Ovary (tissue), 9 donors: Measurements from ENCODE around the gene ADGB. TPM values are rescaled to one million over a fixed set of nuclear protein-coding genes. Genes with fewer than 3 reads are reported as not detected.

Experiments
- DNase-seq, 5 donors: peaks; one replicate each; pipeline ENCODE4 v3.0.0-alpha.2; 2019 to 2020
- H3K27ac ChIP-seq, 2 donors: fragments of 200-600 bp; one replicate each; pipeline versions ENCODE4 v1.5.1 to v1.8.0; 2019 to 2022
- H3K27me3 ChIP-seq: fragments of 200-600 bp; one replicate; pipeline ENCODE4 v1.8.0; 2022
- H3K36me3 ChIP-seq: fragments of 200-600 bp; sonication (generic); one replicate; pipeline ENCODE4 v1.5.1; 2019
- H3K4me1 ChIP-seq: one replicate; pipeline ENCODE4 v1.8.1; 2013; ENCODE audit warnings: mild to moderate bottlenecking, moderate library complexity; ENCODE audit not compliant: insufficient read depth
- H3K4me3 ChIP-seq: fragments of 200-600 bp; sonication (generic); one replicate; pipeline ENCODE4 v1.5.1; 2017
- H3K9me3 ChIP-seq, 2 donors: fragments of 200-600 bp in 1 of 2; sonication (generic) in 1 of 2; one replicate each; pipeline versions ENCODE4 v1.5.1 to v1.8.1; 2013 to 2019; ENCODE audit warnings: mild to moderate bottlenecking in 1 of 2, moderate library complexity in 1 of 2
- CTCF ChIP-seq, 3 donors: fragments of 450-650 bp in 2 of 3; fragments of 200-600 bp in 1 of 3; IDR thresholded peaks; one replicate each; pipeline versions ENCODE4 v1.5.1 to v1.8.0; 2016 to 2022; ENCODE audit warnings: antibody characterized with exemption in 3 of 3, mild to moderate bottlenecking in 1 of 3
- EP300 ChIP-seq: sonication (generic); formaldehyde crosslinking; IDR thresholded peaks from one replicate; pipeline ENCODE4 v1.6.1; 2017; ENCODE audit warnings: antibody characterized with exemption
- POLR2A ChIP-seq: fragments of 450-650 bp; IDR thresholded peaks from one replicate; pipeline ENCODE4 v1.6.1; 2017; ENCODE audit warnings: antibody characterized with exemption, mild to moderate bottlenecking, moderate library complexity
- WGBS, 3 donors: extraction: QIAGEN DNeasy Blood & Tissue Kit in 1 of 3; methylation state at CpG; one replicate each; pipeline versions ENCODE4 v1.1.5 to v1.1.7; 2013 to 2017; 5-methylcytosine and 5-hydroxymethylcytosine counted together
- intact Hi-C, 4 donors: fragments of 100-400 bp; cut with DNase I; formaldehyde crosslinking; loops; one replicate each; pipeline versions ENCODE4 v1.11.0 to v1.15.1; 2022 to 2023
- polyA plus RNA-seq, 2 donors: library from polyadenylated mRNA; stranded (reverse); fragments of 200-250 nt in 1 of 2; fragments of 350-450 nt in 1 of 2; fragmentation: Illumina TruSeq in 1 of 2; extraction: RNeasy Lipid Tissue Mini Kit (QIAGEN cat#74804) in 1 of 2; gene quantifications; one replicate each; pipeline ENCODE4 v1.2.3, GENCODE V29; 2013 to 2014
- total RNA-seq, 7 donors: library from RNA; depleted of rRNA in 2 of 7; stranded (reverse); fragments of >200 nt in 2 of 7; fragmentation: NEBNext Ultra II Directional in 3 of 7; extraction: Animal tissue kit (Norgen Biotek cat#: 25700) in 3 of 7; gene quantifications; one replicate each; pipeline versions ENCODE4 v1.1.0 to v1.2.4, GENCODE V29; 2016 to 2023
- donor health status: DM: no; HTN: no; CAD: no; lungs with moderate emphysema.
- donor health status: DM: no; HTN: no; CAD: no.
- donor health status: Bipolar disorder and iron deficiency.
- donor health status: DM: yes; HTN: yes; CAD: no.
- donor health status: DM: no; HTN: no; CAD: no.
- donor health status: DM: yes; HTN: yes; CAD: no.

The ADGB gene
- total and polyA plus RNA-seq, 9 donors = 0.60 to 16.5 (median 0.72) TPM; not detected in 4

DNA sequence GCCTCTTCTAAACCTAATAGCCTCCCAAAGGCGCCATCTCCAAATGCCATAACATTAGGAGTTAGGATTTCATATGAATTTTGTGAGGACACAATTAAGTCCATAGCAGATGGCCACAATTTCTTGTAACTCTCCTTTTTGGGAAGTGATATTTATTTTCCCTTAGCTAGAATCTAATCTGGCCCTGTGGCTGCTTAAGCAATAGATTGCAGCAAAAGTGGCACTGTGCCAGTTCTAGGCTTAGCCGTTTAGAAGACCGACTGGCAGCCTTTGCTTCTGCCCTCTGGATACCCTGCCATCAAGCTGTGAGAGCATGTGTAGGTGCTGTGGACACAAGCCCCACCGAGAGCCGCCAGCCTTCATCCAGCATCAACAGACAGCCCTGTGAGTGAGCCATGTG lies 15.9 kb upstream of the ADGB start:
- TF ChIP-seq EP300 (no peak), CTCF (IDR thresholded peaks at IDR 0.05) (no peak), POLR2A (no peak)
- Histone ChIP-seq H3K9me3 (no peaks in the 10 kb centered on the region), H3K36me3 (no peaks in the 10 kb centered on the region), H3K4me1 (no peaks in the 10 kb centered on the region), H3K27me3 (no peaks in the 10 kb centered on the region), H3K27ac (no peak overlapping the region), H3K4me3 (no peak overlapping the region)
- no peak for DNase-seq
- intact Hi-C loops = no loop called here
- 69 to 80% (median 71%) methylated on average over 5 of the region's 5 CpGs for WGBS, 3 donors

GRCh38 chr6:146583966-146584365 lies 14.8 kb upstream of the ADGB start:
- no peak for TF ChIP-seq EP300
- TF ChIP-seq POLR2A = no peak
- no peak for TF ChIP-seq CTCF (IDR thresholded peaks at IDR 0.05)
- H3K4me3 ChIP-seq = no peak overlapping the region
- H3K36me3 ChIP-seq = no peaks in the 10 kb centered on the region
- no peaks in the 10 kb centered on the region for H3K4me1 ChIP-seq
- no peaks in the 10 kb centered on the region for H3K9me3 ChIP-seq
- no peak overlapping the region for H3K27ac ChIP-seq
- intact Hi-C loops = no loop called here
- H3K27me3 ChIP-seq = no peaks in the 10 kb centered on the region
- 50 to 73% (median 59%) methylated on average over 1 of the region's 1 CpG for WGBS, 3 donors
- DNase-seq = no peak

DNA sequence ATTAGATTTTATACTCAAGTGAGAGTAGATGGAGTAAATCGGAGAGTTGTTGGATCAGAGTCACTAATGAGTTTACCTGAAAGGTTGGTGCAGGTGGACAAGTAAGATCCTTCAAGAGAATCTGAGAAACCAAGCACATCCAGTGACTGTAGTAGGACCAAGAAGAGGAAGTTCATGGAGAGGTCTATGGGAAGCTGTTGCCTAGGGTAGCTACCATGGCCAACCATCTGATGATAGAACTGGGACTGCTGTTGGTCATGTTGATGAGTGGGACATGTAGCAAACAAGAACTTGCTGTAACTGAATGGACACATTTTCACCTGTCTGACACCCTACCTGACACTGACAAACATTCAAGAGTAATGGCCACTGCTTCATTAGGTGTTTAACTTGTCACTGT lies 11.3 kb upstream of the ADGB start:
- TF ChIP-seq CTCF (IDR thresholded peaks at IDR 0.05) = no peak
- no peak for TF ChIP-seq POLR2A
- no peak for TF ChIP-seq EP300
- no peak for DNase-seq
- no peaks in the 10 kb centered on the region for H3K36me3 ChIP-seq
- no peaks in the 10 kb centered on the region for H3K27me3 ChIP-seq
- 0 to 100% methylated on average over 1 of the region's 1 CpG; no CpG with 5 or more reads in 1 of the 3 donors for WGBS, 3 donors
- no peak overlapping the region for H3K4me3 ChIP-seq
- no peaks in the 10 kb centered on the region for H3K4me1 ChIP-seq
- no peak overlapping the region for H3K27ac ChIP-seq
- H3K9me3 ChIP-seq = no peaks in the 10 kb centered on the region
- intact Hi-C loops = no loop called here

DNA sequence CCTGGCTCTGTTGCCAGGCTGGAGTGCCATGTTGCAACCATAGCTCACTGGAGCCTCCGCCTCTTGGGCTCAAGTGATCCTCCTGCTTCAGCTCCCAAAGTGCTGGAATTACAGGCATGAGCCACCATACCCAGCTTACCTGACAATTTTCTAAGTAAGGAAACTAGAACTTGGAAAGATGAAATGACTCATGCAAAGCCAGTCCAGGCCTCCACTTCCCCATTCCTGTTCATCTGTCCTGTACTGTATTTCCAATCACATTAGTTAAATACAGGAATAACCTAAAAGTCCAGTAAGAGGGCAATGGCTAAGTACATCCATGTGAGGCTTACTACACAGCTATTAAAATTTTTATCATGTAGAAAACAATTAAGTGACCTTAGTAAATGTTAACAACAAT lies 8.3 kb upstream of the ADGB start:
- Histone ChIP-seq H3K36me3 (no peaks in the 10 kb centered on the region), H3K27ac (no peak overlapping the region), H3K27me3 (no peaks in the 10 kb centered on the region), H3K9me3 (no peaks in the 10 kb centered on the region), H3K4me3 (no peak overlapping the region), H3K4me1 (no peaks in the 10 kb centered on the region)
- no peak for DNase-seq
- intact Hi-C loops = no loop called here
- WGBS, 3 donors = 86 to 91% (median 87%) methylated on average over 1 of the region's 1 CpG
- TF ChIP-seq POLR2A (no peak), CTCF (IDR thresholded peaks at IDR 0.05) (no peak), EP300 (no peak)

GRCh38 chr6:146592451-146592850 lies 6.3 kb upstream of the ADGB start:
- DNase-seq = no peak
- Histone ChIP-seq H3K36me3 (no peaks in the 10 kb centered on the region), H3K4me3 (no peak overlapping the region), H3K27me3 (no peaks in the 10 kb centered on the region), H3K4me1 (no peaks in the 10 kb centered on the region), H3K27ac (no peak overlapping the region), H3K9me3 (no peaks in the 10 kb centered on the region)
- TF ChIP-seq EP300 = no peak
- no peak for TF ChIP-seq CTCF (IDR thresholded peaks at IDR 0.05)
- TF ChIP-seq POLR2A = no peak
- intact Hi-C loops = no loop called here
